HepG2 (cell line): ENCODE results near the gene PDILT. TPM values are rescaled to one million over a fixed set of nuclear protein-coding genes. Genes with fewer than 3 reads are reported as not detected.
"Not testable (repeated sequence)": the region's sequence is repeated elsewhere in the genome, so short reads cannot be mapped to it uniquely, and the experiment has no call there.

ENCODE experiments used
- ATAC-seq: fragments of 200-7000 bp; cut with Tn5 transposase; 3 replicates; pipeline ENCODE4 v1.9.1; 2020; ENCODE audit warnings: mild to moderate bottlenecking, moderate library complexity
- BruUV-seq: library from RNA; stranded (reverse); fragments of 400-500 nt; replicated peaks from 2 replicates; lab custom pipeline; 2021; lab: Mats Ljungman, UMichigan
- CTCF ChIA-PET: fragments of 300-600 bp; formaldehyde crosslinking; extraction: SDS; loops from one replicate; lab custom pipeline; 2021; ENCODE audit warnings: low total read pairs, inconsistent platforms, low intra/inter-chr PET ratio; lab: Yijun Ruan, JAX
- POLR2A ChIA-PET: fragments of 350-600 bp; sonication (Branson Sonifier 250); formaldehyde crosslinking; loops from one replicate; lab custom pipeline; 2020; ENCODE audit warnings: antibody characterized with exemption, inconsistent platforms; lab: Yijun Ruan, JAX
- DNase-seq: peaks from one replicate; pipeline ENCODE4 v3.0.0-alpha.2; 2015; ENCODE audit warnings: low spot score
- FAIRE-seq: peaks from 3 replicates; lab custom pipeline; 2011; peaks lifted over from hg19 to GRCh38; lab: Jason Lieb, UNC
- H2AFZ ChIP-seq: one replicate; pipeline ENCODE4 v1.6.1; 2011; ENCODE audit warnings: low read length, inconsistent platforms
- H3K27ac ChIP-seq: fragments of 300-600 bp; 3 replicates; pipeline ENCODE4 v1.8.0; 2011; ENCODE audit warnings: mixed run types, mild to moderate bottlenecking, mixed read lengths, low read length, inconsistent platforms; ENCODE audit not compliant: insufficient read depth; ENCODE audit errors: extremely low read length
- H3K27me3 ChIP-seq, 2 experiments: fragments of 200-600 bp in 1 of 2; 2 replicates in 1 of 2; 3 replicates in 1 of 2; pipeline versions ENCODE4 v1.6.0 to v1.8.0; 2011; ENCODE audit warnings: low read length in 2 of 2, mild to moderate bottlenecking in 2 of 2, moderate library complexity in 2 of 2, inconsistent platforms in 1 of 2; ENCODE audit not compliant: insufficient read depth in 2 of 2, control insufficient read depth in 1 of 2
- H3K36me3 ChIP-seq, 2 experiments: fragments of 200-600 bp in 1 of 2; replicated peaks in 1 of 2; 2 replicates in 1 of 2; 3 replicates in 1 of 2; pipeline versions ENCODE4 v1.5.1 to v1.8.0; 2011; ENCODE audit warnings: low read length in 2 of 2, inconsistent platforms in 1 of 2; ENCODE audit not compliant: insufficient read depth in 2 of 2, control insufficient read depth in 1 of 2
- H3K4me1 ChIP-seq: 2 replicates; pipeline ENCODE4 v1.5.1; 2012; ENCODE audit warnings: low read length, inconsistent platforms; ENCODE audit not compliant: insufficient read depth
- H3K4me2 ChIP-seq: 2 replicates; pipeline ENCODE4 v1.6.0; 2011; ENCODE audit warnings: low read depth, low read length, inconsistent platforms
- H3K4me3 ChIP-seq, 3 experiments: fragments of 200-600 bp in 1 of 3; sonication (generic), shearing (Covaris generic) in 1 of 3; replicated peaks in 1 of 3; 2 replicates each; pipeline ENCODE4 v1.5.1; 2011 to 2016; ENCODE audit warnings: low read length in 3 of 3, inconsistent platforms in 2 of 3, low read depth in 2 of 3, mild to moderate bottlenecking in 2 of 3, control low read depth in 1 of 3, mixed read lengths in 1 of 3; ENCODE audit not compliant: insufficient read depth in 1 of 3
- H3K79me2 ChIP-seq: one replicate; pipeline ENCODE4 v1.6.1; 2011; ENCODE audit warnings: low read length, inconsistent platforms; ENCODE audit not compliant: insufficient read depth
- H3K9ac ChIP-seq: 2 replicates; pipeline ENCODE4 v1.6.0; 2011; ENCODE audit warnings: mild to moderate bottlenecking, low read depth, low read length, inconsistent platforms; ENCODE audit not compliant: insufficient read depth
- H3K9me3 ChIP-seq: 2 replicates; pipeline ENCODE4 v1.5.1; 2012; ENCODE audit warnings: mild to moderate bottlenecking, low read length
- H4K20me1 ChIP-seq: 2 replicates; pipeline ENCODE4 v1.6.0; 2011; ENCODE audit warnings: inconsistent platforms, mild to moderate bottlenecking, low read length, moderate library complexity; ENCODE audit not compliant: insufficient read depth
- CREB1 ChIP-seq, 2 experiments: fragments of 450-650 bp in 1 of 2; IDR thresholded peaks; 2 replicates each; pipeline ENCODE4 v1.6.1; 2016 to 2017; ENCODE audit warnings: control low read depth in 1 of 2, mild to moderate bottlenecking in 1 of 2, missing compliant biosample characterization in 1 of 2, missing genetic modification characterization in 1 of 2
- CSRNP2 ChIP-seq: sonication (generic); formaldehyde crosslinking; conservative IDR thresholded peaks from 2 replicates; pipeline ENCODE4 v1.8.0; 2022; ENCODE audit warnings: low read depth, missing genetic modification reagents
- HDAC2 ChIP-seq: sonication (generic); formaldehyde crosslinking; IDR thresholded peaks from 2 replicates; pipeline ENCODE4 v1.4.0; 2020; ENCODE audit warnings: missing genetic modification reagents
- IRF9 ChIP-seq: sonication (generic); formaldehyde crosslinking; IDR thresholded peaks from 2 replicates; pipeline ENCODE4 v1.8.0; 2022; ENCODE audit warnings: missing genetic modification reagents, mild to moderate bottlenecking, borderline replicate concordance
- JUN ChIP-seq: sonication (generic); formaldehyde crosslinking; IDR thresholded peaks from 2 replicates; pipeline ENCODE4 v1.4.0; 2020; ENCODE audit warnings: mild to moderate bottlenecking, missing genetic modification reagents
- MAFK ChIP-seq, 2 experiments: IDR thresholded peaks in 1 of 2; conservative IDR thresholded peaks in 1 of 2; 2 replicates each; pipeline ENCODE4 v1.6.1; 2011; ENCODE audit warnings: improper control_type of control experiment in 2 of 2, low read length in 2 of 2
- RBAK ChIP-seq: sonication (generic); formaldehyde crosslinking; IDR thresholded peaks from 2 replicates; pipeline ENCODE4 v1.5.1; 2020; ENCODE audit warnings: mild to moderate bottlenecking, missing genetic modification reagents
- ZFP82 ChIP-seq: sonication (generic); formaldehyde crosslinking; IDR thresholded peaks from 2 replicates; pipeline ENCODE4 v1.5.1; 2020; ENCODE audit warnings: mild to moderate bottlenecking, missing genetic modification reagents, borderline replicate concordance
- ZNF12 ChIP-seq: sonication (generic); formaldehyde crosslinking; IDR thresholded peaks from 2 replicates; pipeline ENCODE4 v1.5.0; 2020; ENCODE audit warnings: missing genetic modification reagents
- WGBS: methylation state at CpG from one replicate; pipeline ENCODE4 v1.1.6; 2017; ENCODE audit warnings: low lambda C conversion rate; 5-methylcytosine and 5-hydroxymethylcytosine counted together
- in situ Hi-C: cut with HindIII; loops from 2 replicates; pipeline ENCODE4 v1.10.0; 2017; ENCODE audit warnings: low pct_unique_long_range_greater_than_20kb; ENCODE audit not compliant: extremely low pct_ligation_motif_present
- intact Hi-C: fragments of 100-400 bp; cut with micrococcal nuclease; formaldehyde crosslinking; loops from one replicate; pipeline ENCODE4 v1.10.0; 2022; ENCODE audit not compliant: unreplicated experiment
- polyA plus RNA-seq, 8 experiments: library from polyadenylated mRNA; depleted of rRNA in 3 of 8; stranded (reverse) in 7 of 8; unstranded in 1 of 8; fragments of >200 nt; fragmentation: Illumina TruSeq in 4 of 8; extraction: Trizol in 4 of 8; gene quantifications; 2 replicates each; pipeline versions ENCODE4 v1.2.1 to v1.2.3, GENCODE V29; 2011 to 2016; ENCODE audit warnings: low read depth in 4 of 8, missing spikeins in 1 of 8, mixed read lengths in 1 of 8; ENCODE audit not compliant: insufficient read depth in 1 of 8
- total RNA-seq, 5 experiments: library from RNA; depleted of rRNA; stranded (reverse); fragments of >200 nt; fragmentation: Illumina TruSeq; extraction: Trizol; gene quantifications; 2 replicates each; pipeline ENCODE4 v1.2.3, GENCODE V29; 2016; ENCODE audit warnings: low read depth in 1 of 5

Gene PDILT
- total and polyA plus RNA-seq, 2 of the 13 experiments (the other 11 are each of a cell fraction or from before 2014, with no cell fraction given), result not detected

GRCh38 chr16:20312536-20313095, 91.9 kb downstream of the PDILT start:
- H3K27ac ChIP-seq; intact Hi-C loops; POLR2A ChIA-PET; H3K4me3 ChIP-seq; CTCF ChIA-PET; H3K9ac ChIP-seq; H3K36me3 ChIP-seq; H4K20me1 ChIP-seq; ATAC-seq; H2AFZ ChIP-seq; BruUV-seq; H3K4me1 ChIP-seq; H3K27me3 ChIP-seq; H3K9me3 ChIP-seq; FAIRE-seq; DNase-seq; H3K79me2 ChIP-seq; H3K4me2 ChIP-seq; TF ChIP-seq CREB1 (CRISPR knock-in tag; IDR thresholded peaks at IDR 0.05): not testable (repeated sequence)
- in situ Hi-C loops, result loop anchor here (25.0 kb wide), 1 partner anchor 725 kb away; no protein-coding TSS in a partner anchor
- TF ChIP-seq CREB1 (IDR thresholded peaks at IDR 0.05), result 0 out of 2 replicates have a peak, but pooled peaks have one; percentile 6
- 38% methylated on average over 7 of the region's 7 CpGs for WGBS

- intact Hi-C loops, result no loop called here
- Histone ChIP-seq H2AFZ (no peak overlapping the region), H3K36me3 (no peaks in the 10 kb centered on the region), H3K79me2 (no peaks in the 10 kb centered on the region), H3K27ac (no peak overlapping the region), H3K9ac (no peak overlapping the region), H3K9me3 (no peaks in the 10 kb centered on the region), H3K27me3 (peaks cover 0 to 5% of the 10 kb centered on the region in 2 experiments; a peak in 1 of 5 replicates), H4K20me1 (no peaks in the 10 kb centered on the region), H3K4me2 (no peak overlapping the region), H3K4me3 (no peak overlapping the region), H3K4me1 (no peaks in the 10 kb centered on the region)
- 3% methylated on average over 2 of the region's 2 CpGs for WGBS
- in situ Hi-C loops, result loop anchor here (25.0 kb wide), 1 partner anchor 724 kb away; no protein-coding TSS in a partner anchor
- FAIRE-seq (peak; percentile 4), DNase-seq (no peak), ATAC-seq (no peak)
- no peak for TF ChIP-seq CSRNP2 (CRISPR knock-in tag)
- no peak for TF ChIP-seq JUN (CRISPR knock-in tag)
- TF ChIP-seq ZNF12 (CRISPR knock-in tag), result peak; percentile 98
- no peak for TF ChIP-seq HDAC2 (CRISPR knock-in tag)
- TF ChIP-seq IRF9 (CRISPR knock-in tag), result no peak
- peak; percentile 69; the same call in 1 of the 2 replicates for TF ChIP-seq RBAK
- TF ChIP-seq MAFK (conservative IDR thresholded peaks at IDR 0.05 in 1 of 2, IDR thresholded peaks at IDR 0.05 in 1 of 2; ENCODE audit: low read length in 2 of 2), result peak; percentile 3 to 43; a peak in 2 of 4 replicates
- no peak for TF ChIP-seq ZFP82 (CRISPR knock-in tag)
- no TSS peak for BruUV-seq
- POLR2A ChIA-PET, result no interaction called here
- CTCF ChIA-PET, result no interaction called here
These were observed 93.0 kb downstream of the PDILT start for GRCh38 chr16:20311548-20311947.
